ENCODE data around the gene EPB41L3.

DNA sequence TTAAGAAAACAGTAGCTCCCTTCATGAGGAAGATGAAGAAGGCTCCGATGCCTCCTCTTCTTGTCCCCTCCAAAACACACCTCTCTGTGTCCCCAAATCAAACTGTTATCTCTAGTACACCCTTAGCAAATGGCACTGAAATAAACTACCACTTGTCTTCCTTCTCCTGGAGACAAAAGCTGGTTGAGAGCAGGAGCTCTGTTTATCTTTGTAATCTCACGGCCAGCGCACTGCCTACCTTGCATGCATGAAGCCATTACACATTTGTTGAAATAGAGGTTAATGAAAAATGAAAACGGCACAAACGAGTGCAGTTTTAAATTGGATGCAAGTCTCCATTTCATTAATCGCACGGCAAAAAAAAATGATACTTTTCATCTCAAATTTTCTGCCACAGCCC is 113.7 kb downstream of the EPB41L3 start:
- TF ChIP-seq, protein P1, sequence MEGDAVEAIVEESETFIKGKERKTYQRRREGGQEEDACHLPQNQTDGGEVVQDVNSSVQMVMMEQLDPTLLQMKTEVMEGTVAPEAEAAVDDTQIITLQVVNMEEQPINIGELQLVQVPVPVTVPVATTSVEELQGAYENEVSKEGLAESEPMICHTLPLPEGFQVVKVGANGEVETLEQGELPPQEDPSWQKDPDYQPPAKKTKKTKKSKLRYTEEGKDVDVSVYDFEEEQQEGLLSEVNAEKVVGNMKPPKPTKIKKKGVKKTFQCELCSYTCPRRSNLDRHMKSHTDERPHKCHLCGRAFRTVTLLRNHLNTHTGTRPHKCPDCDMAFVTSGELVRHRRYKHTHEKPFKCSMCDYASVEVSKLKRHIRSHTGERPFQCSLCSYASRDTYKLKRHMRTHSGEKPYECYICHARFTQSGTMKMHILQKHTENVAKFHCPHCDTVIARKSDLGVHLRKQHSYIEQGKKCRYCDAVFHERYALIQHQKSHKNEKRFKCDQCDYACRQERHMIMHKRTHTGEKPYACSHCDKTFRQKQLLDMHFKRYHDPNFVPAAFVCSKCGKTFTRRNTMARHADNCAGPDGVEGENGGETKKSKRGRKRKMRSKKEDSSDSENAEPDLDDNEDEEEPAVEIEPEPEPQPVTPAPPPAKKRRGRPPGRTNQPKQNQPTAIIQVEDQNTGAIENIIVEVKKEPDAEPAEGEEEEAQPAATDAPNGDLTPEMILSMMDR (IDR thresholded peaks at IDR 0.05): no peak
- TF ChIP-seq POLR2A (IDR thresholded peaks at IDR 0.05) (no peak), POLR2AphosphoS5 (IDR thresholded peaks at IDR 0.05) (no peak)
